A673 (cell line): Measurements from ENCODE around the gene GSG1L2. TPM values are rescaled to one million over a fixed set of nuclear protein-coding genes. Genes with fewer than 3 reads are reported as not detected.

Experiments
- BruUV-seq: library from RNA; stranded (reverse); fragments of 400-500 nt; replicated peaks from 2 replicates; lab custom pipeline; 2021; lab: Mats Ljungman, UMichigan
- CTCF ChIA-PET: fragments of 300-600 bp; sonication (Branson Sonifier 250); formaldehyde crosslinking; loops from one replicate; lab custom pipeline; 2022; ENCODE audit warnings: antibody characterized with exemption; lab: Charles Lee
- POLR2A ChIA-PET: fragments of 300-600 bp; sonication (Branson Sonifier 250); formaldehyde crosslinking; loops from one replicate; lab custom pipeline; 2022; ENCODE audit warnings: antibody characterized with exemption; ENCODE audit not compliant: low non-redundant PET; lab: Charles Lee
- DNase-seq: peaks from one replicate; pipeline ENCODE4 v3.0.0-alpha.2; 2015; ENCODE audit warnings: low spot score
- H3K27ac ChIP-seq: fragments of 200-600 bp; sonication (generic); 2 replicates; pipeline ENCODE4 v1.5.1; 2016; ENCODE audit warnings: mixed run types, low read depth, mild to moderate bottlenecking, mixed read lengths, antibody characterized with exemption, low read length; ENCODE audit not compliant: poor library complexity, severe bottlenecking
- H3K27me3 ChIP-seq: fragments of 200-600 bp; sonication (generic); replicated peaks from 2 replicates; pipeline ENCODE4 v1.6.1; 2017; ENCODE audit warnings: mixed run types, low read depth, mild to moderate bottlenecking, mixed read lengths, antibody characterized with exemption, low read length; ENCODE audit not compliant: insufficient read depth, poor library complexity
- H3K36me3 ChIP-seq: fragments of 200-600 bp; sonication (generic); 2 replicates; pipeline ENCODE4 v1.6.1; 2016; ENCODE audit warnings: mixed run types, mild to moderate bottlenecking, mixed read lengths, antibody characterized with exemption, low read length; ENCODE audit not compliant: insufficient read depth, poor library complexity, severe bottlenecking
- H3K4me1 ChIP-seq: fragments of 200-600 bp; sonication (generic); 2 replicates; pipeline ENCODE4 v1.6.1; 2017; ENCODE audit warnings: mixed run types, mild to moderate bottlenecking, mixed read lengths, antibody characterized with exemption, low read length; ENCODE audit not compliant: insufficient read depth, poor library complexity, severe bottlenecking
- H3K4me3 ChIP-seq: fragments of 200-600 bp; sonication (generic); 2 replicates; pipeline ENCODE4 v1.5.1; 2016; ENCODE audit warnings: low read depth, mixed run types, mild to moderate bottlenecking, mixed read lengths, low read length; ENCODE audit not compliant: poor library complexity, severe bottlenecking
- H3K9me3 ChIP-seq: fragments of 200-600 bp; sonication (generic); 2 replicates; pipeline ENCODE4 v1.6.1; 2016; ENCODE audit warnings: mixed run types, low read depth, mild to moderate bottlenecking, mixed read lengths, antibody characterized with exemption, low read length; ENCODE audit not compliant: poor library complexity, severe bottlenecking
- EZH2 ChIP-seq: fragments of 200-600 bp; sonication (generic); IDR thresholded peaks from 2 replicates; pipeline ENCODE4 v1.6.1; 2017; ENCODE audit warnings: borderline replicate concordance, low read depth, mild to moderate bottlenecking, mixed read lengths, antibody characterized with exemption, low read length; ENCODE audit not compliant: poor library complexity, severe bottlenecking
- intact Hi-C: fragments of 100-400 bp; cut with micrococcal nuclease; formaldehyde crosslinking; loops from one replicate; pipeline ENCODE4 v1.10.0; 2022; ENCODE audit not compliant: unreplicated experiment
- total RNA-seq: library from RNA; stranded (reverse); gene quantifications from 2 replicates; pipeline ENCODE4 v1.2.3, GENCODE V29; 2021
- TF ChIP-seq, protein P1 (sequence below): fragments of 300-800, 200-600 bp; sonication (generic); conservative IDR thresholded peaks from 2 replicates; pipeline ENCODE4 v1.5.1; 2017; ENCODE audit warnings: low read depth, mild to moderate bottlenecking, antibody characterized with exemption, low read length, moderate library complexity, mixed read lengths

Gene GSG1L2
- total RNA-seq, 1 experiment from 2014 or later = not detected

DNA sequence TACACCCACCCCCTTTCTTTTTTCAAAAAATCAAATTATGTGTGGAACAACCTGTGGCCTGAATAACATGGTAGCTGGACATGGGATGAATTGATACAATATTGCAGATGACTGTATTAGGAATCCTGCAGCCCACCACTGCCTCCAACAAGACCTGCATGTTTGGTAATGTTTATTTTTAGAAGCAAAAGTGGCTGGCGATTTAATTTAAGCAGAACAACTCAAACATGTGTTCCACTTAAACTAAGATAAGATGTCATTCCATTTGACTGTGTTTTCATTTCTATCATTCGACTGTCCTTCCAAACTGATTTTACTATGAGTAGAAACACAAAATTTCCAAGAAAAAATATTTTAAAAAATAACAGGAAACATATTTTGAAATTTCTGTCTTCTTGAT, 20.4 kb downstream of the GSG1L2 start:
- POLR2A ChIA-PET = no interaction called here
- TF ChIP-seq, protein P1, sequence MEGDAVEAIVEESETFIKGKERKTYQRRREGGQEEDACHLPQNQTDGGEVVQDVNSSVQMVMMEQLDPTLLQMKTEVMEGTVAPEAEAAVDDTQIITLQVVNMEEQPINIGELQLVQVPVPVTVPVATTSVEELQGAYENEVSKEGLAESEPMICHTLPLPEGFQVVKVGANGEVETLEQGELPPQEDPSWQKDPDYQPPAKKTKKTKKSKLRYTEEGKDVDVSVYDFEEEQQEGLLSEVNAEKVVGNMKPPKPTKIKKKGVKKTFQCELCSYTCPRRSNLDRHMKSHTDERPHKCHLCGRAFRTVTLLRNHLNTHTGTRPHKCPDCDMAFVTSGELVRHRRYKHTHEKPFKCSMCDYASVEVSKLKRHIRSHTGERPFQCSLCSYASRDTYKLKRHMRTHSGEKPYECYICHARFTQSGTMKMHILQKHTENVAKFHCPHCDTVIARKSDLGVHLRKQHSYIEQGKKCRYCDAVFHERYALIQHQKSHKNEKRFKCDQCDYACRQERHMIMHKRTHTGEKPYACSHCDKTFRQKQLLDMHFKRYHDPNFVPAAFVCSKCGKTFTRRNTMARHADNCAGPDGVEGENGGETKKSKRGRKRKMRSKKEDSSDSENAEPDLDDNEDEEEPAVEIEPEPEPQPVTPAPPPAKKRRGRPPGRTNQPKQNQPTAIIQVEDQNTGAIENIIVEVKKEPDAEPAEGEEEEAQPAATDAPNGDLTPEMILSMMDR = no peak
- TF ChIP-seq EZH2 = no peak
- intact Hi-C loops = no loop called here
- Histone ChIP-seq H3K36me3 (no peaks in the 10 kb centered on the region), H3K9me3 (no peaks in the 10 kb centered on the region), H3K27ac (no peak overlapping the region), H3K4me1 (no peaks in the 10 kb centered on the region), H3K27me3 (peaks cover 22% of the 10 kb centered on the region), H3K4me3 (no peak overlapping the region)
- CTCF ChIA-PET = no interaction called here
- BruUV-seq = no TSS peak
- DNase-seq = no peak

DNA sequence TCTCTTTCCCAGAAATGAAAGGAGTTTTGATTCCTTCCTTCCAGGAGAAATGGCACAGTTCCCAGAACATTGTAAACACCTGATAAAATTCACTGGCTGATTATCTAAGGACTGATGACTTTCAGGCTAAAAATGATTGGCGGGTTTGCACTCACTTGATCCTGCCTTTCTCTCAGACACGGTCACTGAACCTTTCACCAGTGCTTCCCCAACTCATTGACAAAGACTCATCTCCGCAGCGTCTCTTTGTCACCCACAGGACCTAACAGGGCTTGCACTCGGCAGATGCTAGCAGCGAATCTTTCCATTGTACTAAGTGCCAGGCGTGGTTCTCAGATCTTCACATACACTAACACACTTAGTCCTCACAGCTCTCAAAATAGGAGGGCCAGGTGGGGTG, 23.2 kb downstream of the GSG1L2 start:
- TF ChIP-seq EZH2 = no peak
- TF ChIP-seq, protein P1 = no peak
- H3K27me3 ChIP-seq = peaks cover 14% of the 10 kb centered on the region
- DNase-seq = no peak
- no peak overlapping the region for H3K27ac ChIP-seq
- no TSS peak for BruUV-seq
- H3K9me3 ChIP-seq = no peaks in the 10 kb centered on the region
- POLR2A ChIA-PET = no interaction called here
- no peaks in the 10 kb centered on the region for H3K4me1 ChIP-seq
- H3K36me3 ChIP-seq = no peaks in the 10 kb centered on the region
- CTCF ChIA-PET = no interaction called here
- no peak overlapping the region for H3K4me3 ChIP-seq
- intact Hi-C loops = no loop called here

DNA sequence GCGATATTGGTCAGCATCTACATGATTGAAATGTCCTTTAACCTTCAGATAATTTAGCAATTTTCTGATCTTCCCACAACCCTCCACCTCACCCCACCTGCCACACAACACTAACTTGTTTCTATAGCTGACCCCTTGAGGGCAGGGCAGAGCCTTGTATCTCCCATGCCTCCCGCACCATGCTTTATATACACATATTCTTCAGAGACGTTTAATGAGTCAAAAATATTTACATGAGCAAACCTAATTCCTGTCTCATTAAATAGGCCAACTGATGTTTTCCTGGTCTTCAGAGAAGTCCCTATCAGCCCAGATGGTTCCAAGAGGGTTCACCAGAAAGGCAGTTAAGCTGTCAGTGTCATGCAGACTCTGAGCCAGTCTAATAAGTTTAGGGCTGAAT, 23.9 kb downstream of the GSG1L2 start:
- Histone ChIP-seq H3K27ac (no peak overlapping the region), H3K4me3 (no peak overlapping the region), H3K27me3 (peaks cover 14% of the 10 kb centered on the region), H3K36me3 (no peaks in the 10 kb centered on the region), H3K9me3 (no peaks in the 10 kb centered on the region), H3K4me1 (no peaks in the 10 kb centered on the region)
- ChIA-PET POLR2A (no interaction called here), CTCF (no interaction called here)
- intact Hi-C loops = no loop called here
- DNase-seq = no peak
- BruUV-seq = no TSS peak
- TF ChIP-seq, protein P1 = no peak
- TF ChIP-seq EZH2 = no peak
